ENCODE data around the gene CD4.

DNA sequence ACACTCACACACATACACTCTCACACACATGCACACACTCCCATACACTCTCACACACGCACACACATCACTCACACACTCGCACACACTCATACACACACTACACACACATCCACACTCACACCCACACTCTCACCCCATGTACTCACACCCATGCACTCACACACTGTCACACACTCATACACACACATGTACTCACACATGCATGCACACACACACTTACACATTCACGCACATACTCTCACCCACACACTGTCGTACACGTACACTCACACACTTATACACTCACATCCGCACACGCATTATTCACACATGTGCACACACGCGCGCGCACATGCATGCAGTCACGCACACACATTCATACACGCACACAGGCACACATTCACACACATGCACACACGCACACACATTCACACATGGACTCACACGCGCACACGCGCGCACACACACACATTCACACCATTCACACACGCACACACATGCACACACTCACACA is 28.4 kb downstream of the CD4 start:
- TF ChIP-seq EP300 (IDR thresholded peaks at IDR 0.05; ENCODE audit: low read depth) (no peak), CTCF (IDR thresholded peaks at IDR 0.05) (no peak), POLR2A (IDR thresholded peaks at IDR 0.05) (no peak), POLR2AphosphoS5 (IDR thresholded peaks at IDR 0.05) (no peak)
